OCI-LY1 (cell line): ENCODE measurements around the gene FGA.

Experiments used
- CTCF ChIP-seq: fragments of 200-600 bp; sonication (generic), shearing (Covaris generic); IDR thresholded peaks from 2 replicates; pipeline ENCODE4 v1.5.1; 2017; ENCODE audit warnings: mild to moderate bottlenecking, antibody characterized with exemption, low read length, moderate library complexity, mixed read lengths
- EZH2 ChIP-seq: fragments of 200-600 bp; sonication (generic), shearing (Covaris generic); IDR thresholded peaks from 2 replicates; pipeline ENCODE4 v1.8.0; 2017; ENCODE audit warnings: borderline replicate concordance, mixed run types, mild to moderate bottlenecking, antibody characterized with exemption, low read length, moderate library complexity, mixed read lengths

DNA sequence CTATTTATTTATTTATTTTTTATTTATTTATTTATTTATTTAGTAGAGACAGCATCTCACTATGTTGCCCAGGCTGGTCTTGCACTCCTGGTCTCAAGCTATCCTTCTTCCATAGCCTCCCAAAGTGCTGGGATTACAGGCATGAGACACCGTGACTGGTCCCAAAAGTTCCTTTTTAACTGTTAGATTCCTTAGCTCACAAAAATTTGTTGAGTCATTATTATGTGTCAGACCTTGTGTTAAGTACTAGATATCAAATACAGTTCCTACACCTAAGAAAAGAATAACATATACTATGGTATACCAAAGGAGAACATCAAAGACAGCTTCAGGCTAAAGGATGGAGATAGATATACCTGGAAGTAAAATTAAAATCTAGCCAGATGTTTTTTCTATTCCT lies 11.6 kb downstream of the FGA start:
- TF ChIP-seq CTCF (no peak), EZH2 (no peak)
